Stimulated activated CD8-positive, alpha-beta memory T cell treated with anti-CD3 and anti-CD28 coated beads, Interleukin-4, amount 100 ng/mL, for 24 hours (primary cell): Measurements from ENCODE around the gene COL2A1.

Source experiments
- DNase-seq: peaks from one replicate; pipeline ENCODE4 v3.0.0-alpha.2; 2020; ENCODE audit warnings: low read depth

Gene COL2A1

GRCh38 chr12:47989666-47990065, 14.6 kb downstream of the COL2A1 start:
- no peak for DNase-seq

- no peak for DNase-seq
These were observed 15.3 kb downstream of the COL2A1 start for GRCh38 chr12:47989023-47989417.

GRCh38 chr12:47988073-47989022, 15.9 kb downstream of the COL2A1 start:
- DNase-seq = no peak

- DNase-seq = no peak
These were observed 16.7 kb downstream of the COL2A1 start for GRCh38 chr12:47987411-47988072.

- no peak for DNase-seq
These were observed 17.4 kb downstream of the COL2A1 start for GRCh38 chr12:47986832-47987231.

- DNase-seq = no peak
These were observed 18.0 kb downstream of the COL2A1 start for GRCh38 chr12:47986291-47986660.

- DNase-seq = no peak
These were observed 18.5 kb downstream of the COL2A1 start for GRCh38 chr12:47985596-47986290.

- DNase-seq = no peak
These were observed 19.9 kb downstream of the COL2A1 start for GRCh38 chr12:47984331-47984801.

GRCh38 chr12:47983541-47984115, 20.6 kb downstream of the COL2A1 start:
- no peak for DNase-seq

- DNase-seq = no peak
These were observed 21.5 kb downstream of the COL2A1 start for GRCh38 chr12:47982770-47983169.

- no peak for DNase-seq
These were observed 22.0 kb downstream of the COL2A1 start for GRCh38 chr12:47982311-47982710.

GRCh38 chr12:47981496-47982260, 22.6 kb downstream of the COL2A1 start:
- DNase-seq = no peak

- no peak for DNase-seq
These were observed 23.3 kb downstream of the COL2A1 start for GRCh38 chr12:47980779-47981495.

GRCh38 chr12:47980197-47980596, 24.1 kb downstream of the COL2A1 start:
- no peak for DNase-seq

- no peak for DNase-seq
These were observed 24.6 kb downstream of the COL2A1 start for GRCh38 chr12:47979686-47980085.

- no peak for DNase-seq
These were observed 25.1 kb downstream of the COL2A1 start for GRCh38 chr12:47979166-47979565.

- DNase-seq = no peak
These were observed 25.7 kb downstream of the COL2A1 start for GRCh38 chr12:47978598-47978873.

GRCh38 chr12:47977772-47978597, 26.3 kb downstream of the COL2A1 start:
- DNase-seq = no peak

- DNase-seq = no peak
These were observed 27.1 kb downstream of the COL2A1 start for GRCh38 chr12:47977046-47977771.
